ENCODE measurements around the gene DDAH2. TPM values are rescaled to one million over a fixed set of nuclear protein-coding genes. Genes with fewer than 3 reads are reported as not detected.

DDAH2 gene, protein sequence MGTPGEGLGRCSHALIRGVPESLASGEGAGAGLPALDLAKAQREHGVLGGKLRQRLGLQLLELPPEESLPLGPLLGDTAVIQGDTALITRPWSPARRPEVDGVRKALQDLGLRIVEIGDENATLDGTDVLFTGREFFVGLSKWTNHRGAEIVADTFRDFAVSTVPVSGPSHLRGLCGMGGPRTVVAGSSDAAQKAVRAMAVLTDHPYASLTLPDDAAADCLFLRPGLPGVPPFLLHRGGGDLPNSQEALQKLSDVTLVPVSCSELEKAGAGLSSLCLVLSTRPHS
- total RNA-seq: 218 and 233 TPM in 2 replicates
- long read RNA-seq, transcript DDAH2-213 (7 exons, 1,688 nt): major isoform, 5 of 9 reads
- long read RNA-seq, partial matches to known transcripts: 2 of 9 reads
- long read RNA-seq, other reads (novel, unspliced or antisense): 1 of 9 reads

DNA sequence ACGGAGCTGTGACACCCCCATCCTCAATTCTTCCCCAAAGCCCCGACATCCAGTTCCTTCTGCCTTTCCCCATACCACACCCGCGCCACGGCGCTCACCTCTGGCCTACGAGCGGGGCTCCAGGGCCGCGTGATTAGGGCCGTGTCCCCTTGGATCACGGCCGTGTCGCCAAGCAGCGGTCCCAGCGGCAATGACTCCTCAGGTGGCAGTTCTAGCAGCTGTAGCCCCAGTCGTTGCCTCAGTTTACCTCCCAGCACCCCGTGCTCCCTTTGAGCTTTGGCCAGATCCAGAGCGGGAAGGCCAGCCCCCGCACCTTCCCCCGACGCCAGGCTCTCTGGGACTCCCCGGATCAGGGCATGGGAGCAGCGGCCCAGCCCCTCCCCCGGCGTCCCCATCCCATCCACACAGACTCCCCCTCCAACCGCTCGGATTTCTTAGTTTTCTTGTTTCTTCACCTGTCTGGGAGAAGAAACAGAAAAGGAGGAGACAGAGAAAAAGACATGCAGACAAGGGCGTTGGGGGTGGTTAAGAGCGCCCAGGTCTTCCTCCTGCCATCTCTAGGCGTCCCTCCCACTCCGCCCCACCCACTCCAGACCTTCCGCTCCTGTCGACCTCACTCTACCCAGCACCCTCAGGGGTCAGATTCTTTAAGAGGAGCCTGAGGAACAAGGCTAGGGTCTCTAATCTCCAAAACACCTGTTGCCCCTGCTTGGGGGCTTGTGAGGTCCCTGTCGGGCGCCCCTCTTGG, at the start of gene DDAH2:
Gene DDAH2 (minus strand): TSS at position 533 of the 748 bp plus-strand sequence. CDS start 138 bp downstream, at position 395.
- Mint-ChIP-seq H3K4me3 (ENCODE audit: low read depth) (peak within 1 kb of the TSS; percentile 98), H3K27ac (peak within 1 kb of the TSS; percentile 96), H3K9me3 (ENCODE audit: low read depth) (no peaks in the 10 kb centered on the region), H3K36me3 (ENCODE audit: insufficient read depth) (peaks cover 54% of the 10 kb centered on the region), H3K4me1 (ENCODE audit: low read depth) (peaks cover 19% of the 10 kb centered on the region), H3K27me3 (no peaks in the 10 kb centered on the region)
- DNase-seq (ENCODE audit: low spot score, unreplicated experiment): no peak
- TF ChIP-seq, protein P1, sequence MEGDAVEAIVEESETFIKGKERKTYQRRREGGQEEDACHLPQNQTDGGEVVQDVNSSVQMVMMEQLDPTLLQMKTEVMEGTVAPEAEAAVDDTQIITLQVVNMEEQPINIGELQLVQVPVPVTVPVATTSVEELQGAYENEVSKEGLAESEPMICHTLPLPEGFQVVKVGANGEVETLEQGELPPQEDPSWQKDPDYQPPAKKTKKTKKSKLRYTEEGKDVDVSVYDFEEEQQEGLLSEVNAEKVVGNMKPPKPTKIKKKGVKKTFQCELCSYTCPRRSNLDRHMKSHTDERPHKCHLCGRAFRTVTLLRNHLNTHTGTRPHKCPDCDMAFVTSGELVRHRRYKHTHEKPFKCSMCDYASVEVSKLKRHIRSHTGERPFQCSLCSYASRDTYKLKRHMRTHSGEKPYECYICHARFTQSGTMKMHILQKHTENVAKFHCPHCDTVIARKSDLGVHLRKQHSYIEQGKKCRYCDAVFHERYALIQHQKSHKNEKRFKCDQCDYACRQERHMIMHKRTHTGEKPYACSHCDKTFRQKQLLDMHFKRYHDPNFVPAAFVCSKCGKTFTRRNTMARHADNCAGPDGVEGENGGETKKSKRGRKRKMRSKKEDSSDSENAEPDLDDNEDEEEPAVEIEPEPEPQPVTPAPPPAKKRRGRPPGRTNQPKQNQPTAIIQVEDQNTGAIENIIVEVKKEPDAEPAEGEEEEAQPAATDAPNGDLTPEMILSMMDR (IDR thresholded peaks at IDR 0.05; ENCODE audit: unreplicated experiment): peak; percentile 65

DNA sequence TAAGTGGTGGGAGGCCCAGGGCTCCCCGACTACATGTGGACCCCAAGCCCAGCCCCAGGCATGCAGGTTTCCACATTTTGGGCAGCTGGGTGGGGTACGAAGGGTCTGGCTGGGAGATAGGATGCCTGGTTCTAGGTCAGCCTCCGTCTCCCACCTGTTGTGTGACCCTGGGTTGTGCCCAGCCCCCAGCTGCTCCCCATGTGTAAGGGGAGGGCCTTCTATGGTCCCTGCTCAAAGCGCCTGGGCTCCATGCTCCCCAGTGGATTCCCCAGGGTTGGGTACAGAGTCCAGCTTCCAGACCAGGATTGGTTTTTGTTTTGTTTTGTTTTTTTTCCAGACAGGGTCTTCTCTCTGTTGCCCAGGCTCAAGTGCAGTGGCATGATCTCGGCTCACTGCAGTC, 49.1 kb upstream of the DDAH2 start:
- H3K9me3 Mint-ChIP-seq (ENCODE audit: low read depth): no peaks in the 10 kb centered on the region
- H3K27me3 Mint-ChIP-seq: no peaks in the 10 kb centered on the region
- H3K27ac Mint-ChIP-seq: no peak overlapping the region
- no peak overlapping the region for H3K4me3 Mint-ChIP-seq (ENCODE audit: low read depth)
- TF ChIP-seq, protein P1 (IDR thresholded peaks at IDR 0.05; ENCODE audit: unreplicated experiment): no peak
- DNase-seq (ENCODE audit: low spot score, unreplicated experiment): no peak
- peaks cover 12% of the 10 kb centered on the region for H3K4me1 Mint-ChIP-seq (ENCODE audit: low read depth)
- H3K36me3 Mint-ChIP-seq (ENCODE audit: insufficient read depth): peaks cover 5% of the 10 kb centered on the region

DNA sequence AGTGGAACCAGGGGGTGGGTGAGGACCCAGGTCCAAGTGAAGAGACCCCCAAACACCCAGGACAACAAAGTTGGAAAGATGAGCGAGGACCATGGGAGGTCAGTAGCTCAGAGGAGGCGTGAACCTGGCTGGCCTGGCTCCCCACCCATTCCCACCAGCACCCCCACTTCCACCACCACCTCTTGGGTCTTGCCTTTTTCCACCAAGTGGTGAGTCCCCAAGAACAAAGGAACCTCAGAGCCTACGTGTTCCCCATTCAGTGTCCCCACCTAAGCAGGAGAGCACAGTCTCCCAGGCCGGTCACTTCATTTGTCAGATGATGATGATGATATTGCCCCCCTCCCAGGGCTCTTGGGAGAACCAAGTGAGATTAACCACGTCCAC, 48.6 kb upstream of the DDAH2 start:
- Mint-ChIP-seq H3K9me3 (ENCODE audit: low read depth) (no peaks in the 10 kb centered on the region), H3K27ac (peak overlapping the region; percentile 89), H3K36me3 (ENCODE audit: insufficient read depth) (peaks cover 3% of the 10 kb centered on the region), H3K27me3 (no peaks in the 10 kb centered on the region), H3K4me3 (ENCODE audit: low read depth) (no peak overlapping the region), H3K4me1 (ENCODE audit: low read depth) (peaks cover 12% of the 10 kb centered on the region)
- DNase-seq (ENCODE audit: low spot score, unreplicated experiment): no peak
- TF ChIP-seq, protein P1 (IDR thresholded peaks at IDR 0.05; ENCODE audit: unreplicated experiment): no peak

DNA sequence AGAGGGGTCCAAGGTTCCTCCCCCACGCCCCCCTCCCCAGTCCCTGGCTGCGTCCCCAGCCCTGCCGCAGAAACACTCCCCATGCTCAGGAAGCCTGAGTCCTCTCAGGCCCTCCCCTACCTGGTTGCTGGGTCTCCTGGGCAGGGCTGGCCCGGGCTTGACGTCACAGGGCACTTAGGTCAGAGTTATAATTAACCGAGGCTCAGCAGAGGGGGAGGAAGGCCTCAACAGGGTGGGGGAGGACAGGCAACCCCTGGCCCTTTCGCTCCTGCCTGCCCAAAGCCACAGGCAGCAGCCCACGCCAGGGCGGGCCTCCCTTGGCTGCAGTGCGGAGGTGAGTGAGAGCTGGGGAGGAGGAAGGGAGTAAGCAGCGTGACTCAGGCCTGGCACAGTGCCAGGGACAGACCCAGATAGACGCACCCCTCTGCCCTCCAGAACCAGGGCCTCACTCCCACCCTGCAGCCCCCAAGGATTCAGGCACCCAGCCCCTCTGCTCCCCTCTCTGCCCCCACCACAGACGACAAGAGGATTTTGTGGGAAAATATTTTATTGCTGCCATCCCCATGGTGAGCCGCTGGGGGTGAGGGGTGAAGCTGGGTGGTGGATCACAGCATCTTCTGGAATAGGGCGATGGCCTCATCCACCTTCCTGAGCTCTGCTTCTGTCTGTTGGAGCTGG, 48.0 kb upstream of the DDAH2 start, which contains the start of gene VWA7:
Gene VWA7 (minus strand): TSS at position 340 of the 678 bp plus-strand sequence. CDS start 549 bp downstream, outside the sequence.
- peak; percentile 46 for DNase-seq (ENCODE audit: low spot score, unreplicated experiment)
- peak within 1 kb of the TSS; percentile 89 for H3K27ac Mint-ChIP-seq
- H3K4me3 Mint-ChIP-seq (ENCODE audit: low read depth): peak within 1 kb of the TSS; percentile 38
- H3K9me3 Mint-ChIP-seq (ENCODE audit: low read depth): no peaks in the 10 kb centered on the region
- no peaks in the 10 kb centered on the region for H3K27me3 Mint-ChIP-seq
- peaks cover 3% of the 10 kb centered on the region for H3K36me3 Mint-ChIP-seq (ENCODE audit: insufficient read depth)
- H3K4me1 Mint-ChIP-seq (ENCODE audit: low read depth): peaks cover 12% of the 10 kb centered on the region
- TF ChIP-seq, protein P1 (IDR thresholded peaks at IDR 0.05; ENCODE audit: unreplicated experiment): no peak

DNA sequence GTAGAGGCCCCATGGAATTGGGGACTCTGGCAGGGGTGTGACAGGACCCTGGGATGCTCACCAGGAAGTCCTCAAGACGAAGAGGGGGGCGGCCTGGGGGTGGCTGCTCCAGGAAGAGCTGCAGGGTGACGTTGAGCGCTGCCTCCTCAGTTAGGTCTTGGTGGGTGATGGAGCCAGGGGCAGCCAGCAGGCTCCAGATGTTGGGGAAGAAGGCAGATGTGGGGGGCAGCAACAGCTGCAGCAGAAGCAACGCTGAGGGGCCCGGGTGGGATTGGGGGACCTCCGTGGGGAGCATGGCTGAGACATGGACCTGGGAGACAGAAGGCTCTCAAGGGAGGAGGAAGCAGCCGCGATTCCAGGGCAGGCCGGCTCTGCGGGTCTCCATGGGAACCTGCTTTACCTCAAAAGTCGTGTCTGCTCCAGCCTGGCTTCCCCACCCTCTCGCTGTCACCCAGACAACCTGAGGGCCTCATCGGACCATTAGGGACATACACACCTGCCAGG, 47.4 kb upstream of the DDAH2 start:
- H3K4me1 Mint-ChIP-seq (ENCODE audit: low read depth): peaks cover 12% of the 10 kb centered on the region
- peak overlapping the region; percentile 89 for H3K27ac Mint-ChIP-seq
- no peaks in the 10 kb centered on the region for H3K27me3 Mint-ChIP-seq
- no peaks in the 10 kb centered on the region for H3K9me3 Mint-ChIP-seq (ENCODE audit: low read depth)
- TF ChIP-seq, protein P1 (IDR thresholded peaks at IDR 0.05; ENCODE audit: unreplicated experiment): no peak
- DNase-seq (ENCODE audit: low spot score, unreplicated experiment): no peak
- peak overlapping the region; percentile 38 for H3K4me3 Mint-ChIP-seq (ENCODE audit: low read depth)
- H3K36me3 Mint-ChIP-seq (ENCODE audit: insufficient read depth): peaks cover 3% of the 10 kb centered on the region

All from progenitor cell of endocrine pancreas (in vitro differentiated cells).